Chondrocyte (in vitro differentiated cells): ENCODE data around the gene ZNF398. TPM values are rescaled to one million over a fixed set of nuclear protein-coding genes. Genes with fewer than 3 reads are reported as not detected.

Experiments used
- DNase-seq: peaks from one replicate; pipeline ENCODE4 v3.0.0; 2021; ENCODE audit warnings: mixed read lengths, low spot score
- H3K27ac Mint-ChIP-seq: one replicate; pipeline ENCODE4 v1.8.0; 2021; ENCODE audit warnings: mild to moderate bottlenecking, moderate library complexity, mixed read lengths; ENCODE audit not compliant: unreplicated experiment
- H3K27me3 Mint-ChIP-seq: 2 replicates; pipeline ENCODE4 v1.8.0; 2021; ENCODE audit warnings: low read depth, mixed read lengths
- H3K36me3 Mint-ChIP-seq: 2 replicates; pipeline ENCODE4 v1.8.0; 2021; ENCODE audit warnings: low read depth, mixed read lengths
- H3K4me1 Mint-ChIP-seq: 2 replicates; pipeline ENCODE4 v1.8.0; 2021; ENCODE audit warnings: low read depth, mild to moderate bottlenecking, mixed read lengths
- H3K4me3 Mint-ChIP-seq: one replicate; pipeline ENCODE4 v1.8.0; 2021; ENCODE audit warnings: mild to moderate bottlenecking, moderate library complexity, mixed read lengths; ENCODE audit not compliant: unreplicated experiment
- H3K9me3 Mint-ChIP-seq: 2 replicates; pipeline ENCODE4 v1.8.0; 2021; ENCODE audit warnings: low read depth, mixed read lengths
- total RNA-seq: library from RNA; stranded (reverse); gene quantifications from 3 replicates; pipeline ENCODE4 v1.2.1, GENCODE V29; 2021
- TF ChIP-seq, protein P1 (sequence below): fragments of 200-600 bp; sonication (generic); IDR thresholded peaks from 2 replicates; pipeline ENCODE4 v1.5.0; 2021; ENCODE audit warnings: antibody characterized with exemption, mild to moderate bottlenecking, moderate library complexity

Gene ZNF398
- total RNA-seq, 1 donor from 2014 or later, result 14.9 TPM

DNA sequence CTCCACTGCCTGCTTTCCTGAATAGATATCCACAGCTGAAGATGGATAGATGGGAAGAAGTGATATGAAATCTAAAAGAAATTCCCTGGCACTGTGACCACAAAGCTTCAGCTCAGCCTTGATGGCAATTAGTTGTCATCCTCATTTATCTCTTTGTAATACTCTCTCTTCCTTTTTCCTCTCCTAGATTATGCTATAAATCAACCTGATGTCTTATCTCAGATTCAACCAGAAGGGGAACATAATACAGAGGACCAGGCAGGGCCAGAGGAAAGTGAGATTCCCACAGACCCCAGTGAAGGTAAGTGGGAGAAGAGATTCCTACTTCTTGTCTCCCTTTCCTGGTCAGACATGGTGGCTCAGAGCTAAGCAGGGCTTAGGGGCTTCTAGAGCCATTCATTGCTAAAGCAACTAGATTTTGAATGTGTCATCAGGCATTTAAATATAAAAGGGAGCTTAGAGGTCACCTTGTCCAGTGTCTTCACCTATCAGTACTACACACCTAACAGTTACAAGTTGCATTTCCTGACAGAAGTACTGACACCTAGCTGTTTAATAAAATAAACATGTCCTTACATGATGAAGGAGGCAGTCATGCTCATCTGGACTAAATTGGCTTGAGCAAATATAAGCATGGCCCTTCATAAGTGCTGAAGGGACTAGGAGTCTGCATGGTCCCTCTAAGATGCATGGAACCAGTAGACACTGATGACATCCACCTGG lies 19.5 kb downstream of the ZNF398 start:
- Mint-ChIP-seq H3K36me3 (peaks cover 22% of the 10 kb centered on the region), H3K27ac (no peak overlapping the region), H3K4me3 (no peak overlapping the region), H3K27me3 (no peaks in the 10 kb centered on the region), H3K9me3 (no peaks in the 10 kb centered on the region), H3K4me1 (no peaks in the 10 kb centered on the region)
- TF ChIP-seq, protein P1, sequence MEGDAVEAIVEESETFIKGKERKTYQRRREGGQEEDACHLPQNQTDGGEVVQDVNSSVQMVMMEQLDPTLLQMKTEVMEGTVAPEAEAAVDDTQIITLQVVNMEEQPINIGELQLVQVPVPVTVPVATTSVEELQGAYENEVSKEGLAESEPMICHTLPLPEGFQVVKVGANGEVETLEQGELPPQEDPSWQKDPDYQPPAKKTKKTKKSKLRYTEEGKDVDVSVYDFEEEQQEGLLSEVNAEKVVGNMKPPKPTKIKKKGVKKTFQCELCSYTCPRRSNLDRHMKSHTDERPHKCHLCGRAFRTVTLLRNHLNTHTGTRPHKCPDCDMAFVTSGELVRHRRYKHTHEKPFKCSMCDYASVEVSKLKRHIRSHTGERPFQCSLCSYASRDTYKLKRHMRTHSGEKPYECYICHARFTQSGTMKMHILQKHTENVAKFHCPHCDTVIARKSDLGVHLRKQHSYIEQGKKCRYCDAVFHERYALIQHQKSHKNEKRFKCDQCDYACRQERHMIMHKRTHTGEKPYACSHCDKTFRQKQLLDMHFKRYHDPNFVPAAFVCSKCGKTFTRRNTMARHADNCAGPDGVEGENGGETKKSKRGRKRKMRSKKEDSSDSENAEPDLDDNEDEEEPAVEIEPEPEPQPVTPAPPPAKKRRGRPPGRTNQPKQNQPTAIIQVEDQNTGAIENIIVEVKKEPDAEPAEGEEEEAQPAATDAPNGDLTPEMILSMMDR, result no peak
- DNase-seq, result no peak

DNA sequence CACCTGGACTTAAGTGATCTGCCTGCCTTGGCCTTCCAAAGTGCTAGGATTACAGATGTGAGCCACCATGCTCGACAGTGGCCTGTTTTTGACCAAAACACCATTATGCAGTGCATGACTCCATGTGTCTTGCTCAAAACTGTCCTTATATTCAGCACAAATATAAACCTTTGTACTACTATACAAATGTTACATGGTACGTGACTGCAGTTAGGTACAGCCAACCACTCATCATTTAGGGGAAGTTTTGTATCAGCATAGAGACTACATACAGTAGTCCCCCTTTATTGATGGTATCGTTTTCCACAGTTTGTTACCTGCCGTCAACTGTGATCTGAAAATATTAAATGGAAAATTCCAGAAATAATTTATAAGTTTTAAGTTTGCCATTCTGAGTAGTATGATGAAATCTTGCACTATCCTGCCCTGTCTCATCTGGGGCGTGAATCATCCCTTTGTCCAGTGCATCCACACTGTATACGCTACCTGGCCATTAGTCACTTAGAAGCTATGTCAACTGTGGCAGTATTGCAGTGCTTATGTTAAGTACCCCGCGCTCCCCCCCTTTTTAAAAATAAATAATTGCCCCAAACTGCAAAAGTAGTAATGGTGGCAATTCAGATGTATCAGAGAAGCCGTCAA lies 24.8 kb downstream of the ZNF398 start:
- H3K4me1 Mint-ChIP-seq, result no peaks in the 10 kb centered on the region
- no peak for DNase-seq

DNA sequence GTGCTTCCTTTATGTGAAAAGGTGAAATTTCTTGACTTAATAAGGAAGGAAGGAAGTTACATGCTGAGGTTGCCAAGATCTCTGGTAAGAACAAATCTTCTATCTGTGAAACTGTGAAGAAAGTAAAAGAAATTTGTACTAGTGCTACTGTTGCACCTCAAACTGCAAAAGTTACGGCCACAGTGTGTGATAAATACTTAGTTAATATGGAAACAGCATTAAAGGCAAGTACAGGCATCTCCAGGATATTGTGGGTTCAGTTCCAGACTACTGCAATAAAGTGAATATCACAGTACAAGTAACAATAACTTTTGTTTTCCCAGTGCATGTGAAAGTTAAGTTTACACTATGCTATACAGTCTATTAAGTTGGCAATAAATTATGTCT lies 25.3 kb downstream of the ZNF398 start:
- no peak for DNase-seq
- Mint-ChIP-seq H3K27ac (no peak overlapping the region), H3K9me3 (no peaks in the 10 kb centered on the region), H3K4me3 (no peak overlapping the region), H3K27me3 (no peaks in the 10 kb centered on the region), H3K4me1 (no peaks in the 10 kb centered on the region), H3K36me3 (peaks cover 25% of the 10 kb centered on the region)
- TF ChIP-seq, protein P1, result no peak

More for the DNA sequence above, 24.8 kb downstream of the ZNF398 start:
- Mint-ChIP-seq H3K4me3 (no peak overlapping the region), H3K36me3 (peaks cover 24% of the 10 kb centered on the region), H3K9me3 (no peaks in the 10 kb centered on the region), H3K27ac (no peak overlapping the region), H3K27me3 (no peaks in the 10 kb centered on the region)
- TF ChIP-seq, protein P1, result no peak

DNA sequence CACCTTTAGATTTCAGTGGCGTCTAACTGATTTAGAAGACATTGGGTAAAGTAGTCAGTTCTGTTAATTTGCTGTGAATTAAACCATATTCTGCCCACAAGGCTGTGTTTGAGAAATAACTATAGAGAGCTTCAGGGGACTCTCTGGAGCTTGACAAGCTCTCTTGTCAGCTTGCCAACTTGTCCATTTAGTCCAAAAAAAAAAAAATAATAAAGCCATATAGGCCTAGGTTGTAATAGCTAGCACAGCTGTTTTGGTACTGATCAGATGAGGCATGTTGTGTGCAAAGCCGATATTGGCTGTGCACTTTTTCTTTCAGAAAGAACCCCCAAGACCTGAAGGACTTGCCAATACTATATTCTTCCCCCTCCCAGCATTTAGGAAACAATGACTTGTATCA lies 27.9 kb downstream of the ZNF398 start:
- Mint-ChIP-seq H3K4me3 (no peak overlapping the region), H3K36me3 (peaks cover 35% of the 10 kb centered on the region), H3K4me1 (peaks cover 5% of the 10 kb centered on the region), H3K27ac (no peak overlapping the region), H3K9me3 (no peaks in the 10 kb centered on the region), H3K27me3 (no peaks in the 10 kb centered on the region)
- no peak for DNase-seq
- TF ChIP-seq, protein P1, result no peak

DNA sequence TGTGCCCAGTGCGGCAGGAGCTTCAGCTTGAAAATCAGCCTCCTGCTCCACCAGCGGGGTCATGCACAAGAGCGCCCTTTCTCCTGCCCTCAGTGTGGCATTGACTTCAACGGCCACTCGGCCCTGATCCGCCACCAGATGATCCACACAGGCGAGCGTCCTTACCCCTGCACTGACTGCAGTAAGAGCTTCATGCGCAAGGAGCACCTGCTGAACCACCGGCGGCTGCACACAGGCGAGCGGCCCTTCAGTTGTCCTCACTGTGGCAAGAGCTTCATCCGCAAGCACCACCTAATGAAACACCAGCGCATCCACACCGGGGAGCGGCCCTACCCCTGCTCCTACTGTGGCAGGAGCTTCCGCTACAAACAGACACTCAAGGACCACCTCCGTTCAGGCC lies 32.0 kb downstream of the ZNF398 start:
- Mint-ChIP-seq H3K27ac (no peak overlapping the region), H3K36me3 (peaks cover 39% of the 10 kb centered on the region)
- no peak for DNase-seq

More for the DNA sequence above, 32.0 kb downstream of the ZNF398 start:
- Mint-ChIP-seq H3K27me3 (no peaks in the 10 kb centered on the region), H3K4me3 (no peak overlapping the region), H3K4me1 (peaks cover 18% of the 10 kb centered on the region), H3K9me3 (no peaks in the 10 kb centered on the region)
- TF ChIP-seq, protein P1, result no peak
